Stimulated activated CD8-positive, alpha-beta memory T cell treated with anti-CD3 and anti-CD28 coated beads, Interleukin-4, amount 100 ng/mL, for 4 hours (primary cell): ENCODE data around the gene NANOS1.
"Not testable (repeated sequence)": the region's sequence is repeated elsewhere in the genome, so short reads cannot be mapped to it uniquely, and the experiment has no call there.

ENCODE experiments used
- DNase-seq, 2 donors: peaks; one replicate each; pipeline ENCODE4 v3.0.0-alpha.2; 2020; ENCODE audit warnings: low read depth in 2 of 2, low spot score in 1 of 2

The NANOS1 gene

GRCh38 chr10:119007211-119007574, 22.3 kb upstream of the NANOS1 start:
- DNase-seq = no peak

- no peak for DNase-seq
Measured at GRCh38 chr10:119020627-119020946, 8.9 kb upstream of the NANOS1 start.

GRCh38 chr10:119022846-119023552, 6.5 kb upstream of the NANOS1 start:
- DNase-seq = no peak

GRCh38 chr10:119023553-119023868, 6.0 kb upstream of the NANOS1 start:
- DNase-seq = no peak

- DNase-seq = no peak
Measured at GRCh38 chr10:119024882-119025281, 4.6 kb upstream of the NANOS1 start.

- DNase-seq = no peak
Measured at GRCh38 chr10:119025336-119025735, 4.2 kb upstream of the NANOS1 start.

- DNase-seq = no peak
Measured at GRCh38 chr10:119025776-119026175, 3.7 kb upstream of the NANOS1 start.

GRCh38 chr10:119026301-119027110, 3.0 kb upstream of the NANOS1 start:
- DNase-seq = no peak

- DNase-seq = not testable (repeated sequence)
Measured at GRCh38 chr10:119028445-119028899, 1.0 kb upstream of the NANOS1 start.

GRCh38 chr10:119028900-119029612, 458 bp upstream of the NANOS1 start:
- peak; percentile 45 to 77 for DNase-seq

GRCh38 chr10:119030421-119031250, 1.1 kb downstream of the NANOS1 start:
- no peak for DNase-seq

- DNase-seq = no peak
Measured at GRCh38 chr10:119031496-119032059, 2.1 kb downstream of the NANOS1 start.

- DNase-seq = no peak
Measured at GRCh38 chr10:119039161-119039560, 9.6 kb downstream of the NANOS1 start.

- no peak for DNase-seq
Measured at GRCh38 chr10:119041326-119041725, 11.8 kb downstream of the NANOS1 start.

GRCh38 chr10:119042169-119042568, 12.7 kb downstream of the NANOS1 start:
- DNase-seq = no peak

GRCh38 chr10:119045561-119045960, 16.0 kb downstream of the NANOS1 start:
- DNase-seq = no peak

GRCh38 chr10:119049361-119049760, 19.8 kb downstream of the NANOS1 start:
- no peak for DNase-seq

GRCh38 chr10:119049777-119050176, 20.3 kb downstream of the NANOS1 start:
- no peak for DNase-seq

GRCh38 chr10:119051775-119052174, 22.3 kb downstream of the NANOS1 start:
- DNase-seq = no peak

- DNase-seq = no peak
Measured at GRCh38 chr10:119055472-119055871, 26.0 kb downstream of the NANOS1 start.

GRCh38 chr10:119058010-119058409, 28.5 kb downstream of the NANOS1 start:
- no peak for DNase-seq
